ENCODE measurements around the gene COL18A1. TPM values are rescaled to one million over a fixed set of nuclear protein-coding genes. Genes with fewer than 3 reads are reported as not detected.
A peak's percentile ranks its signal among the peaks of the same experiment; 100 is the strongest.

Gene COL18A1
- total and polyA plus RNA-seq, 4 donors: 44.9 to 308 (median 232) TPM

DNA sequence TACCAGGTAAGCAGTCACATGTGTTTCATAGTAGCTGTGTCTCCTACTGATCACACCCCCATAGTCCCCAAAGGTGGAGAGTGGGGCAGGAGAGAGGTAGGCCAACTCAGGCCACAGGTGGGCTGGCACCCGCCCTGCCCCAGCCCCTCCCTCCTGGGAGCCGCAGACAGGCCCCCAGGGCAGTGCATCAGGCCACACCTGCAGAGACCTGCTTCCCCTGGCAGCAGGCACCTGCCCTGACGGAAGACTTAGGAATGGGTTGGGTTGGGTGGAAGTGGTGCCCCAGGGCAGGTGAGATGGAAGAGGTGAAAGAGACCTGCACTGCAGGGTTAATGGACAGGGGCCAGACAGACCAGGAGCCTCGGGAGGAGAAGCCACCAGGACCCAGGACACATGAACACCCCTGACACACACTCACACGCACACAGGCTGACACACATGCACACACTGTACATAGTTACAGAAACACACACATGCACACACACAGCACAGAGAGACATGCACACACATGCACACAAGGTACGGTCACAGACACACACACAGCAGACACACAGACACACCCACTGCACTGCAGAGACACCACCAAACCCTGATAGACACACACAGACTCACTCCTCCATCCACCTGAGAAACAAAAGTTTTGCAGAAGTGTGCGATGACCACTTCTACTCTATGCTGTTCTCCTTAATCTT is 1.7 kb upstream of the COL18A1 start (continued):
- TF ChIP-seq HNF4A (conservative IDR thresholded peaks at IDR 0.05) (no peak), HNF4G (IDR thresholded peaks at IDR 0.05) (no peak), RAD21 (IDR thresholded peaks at IDR 0.05) (no peak), YY1 (IDR thresholded peaks at IDR 0.05) (no peak), GABPA (IDR thresholded peaks at IDR 0.05 in 1 of 2, conservative IDR thresholded peaks at IDR 0.05 in 1 of 2) (no peak), TAF1 (conservative IDR thresholded peaks at IDR 0.05) (no peak)
- TF ChIP-seq, protein P1, sequence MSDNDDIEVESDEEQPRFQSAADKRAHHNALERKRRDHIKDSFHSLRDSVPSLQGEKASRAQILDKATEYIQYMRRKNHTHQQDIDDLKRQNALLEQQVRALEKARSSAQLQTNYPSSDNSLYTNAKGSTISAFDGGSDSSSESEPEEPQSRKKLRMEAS (IDR thresholded peaks at IDR 0.05): no peak

DNA sequence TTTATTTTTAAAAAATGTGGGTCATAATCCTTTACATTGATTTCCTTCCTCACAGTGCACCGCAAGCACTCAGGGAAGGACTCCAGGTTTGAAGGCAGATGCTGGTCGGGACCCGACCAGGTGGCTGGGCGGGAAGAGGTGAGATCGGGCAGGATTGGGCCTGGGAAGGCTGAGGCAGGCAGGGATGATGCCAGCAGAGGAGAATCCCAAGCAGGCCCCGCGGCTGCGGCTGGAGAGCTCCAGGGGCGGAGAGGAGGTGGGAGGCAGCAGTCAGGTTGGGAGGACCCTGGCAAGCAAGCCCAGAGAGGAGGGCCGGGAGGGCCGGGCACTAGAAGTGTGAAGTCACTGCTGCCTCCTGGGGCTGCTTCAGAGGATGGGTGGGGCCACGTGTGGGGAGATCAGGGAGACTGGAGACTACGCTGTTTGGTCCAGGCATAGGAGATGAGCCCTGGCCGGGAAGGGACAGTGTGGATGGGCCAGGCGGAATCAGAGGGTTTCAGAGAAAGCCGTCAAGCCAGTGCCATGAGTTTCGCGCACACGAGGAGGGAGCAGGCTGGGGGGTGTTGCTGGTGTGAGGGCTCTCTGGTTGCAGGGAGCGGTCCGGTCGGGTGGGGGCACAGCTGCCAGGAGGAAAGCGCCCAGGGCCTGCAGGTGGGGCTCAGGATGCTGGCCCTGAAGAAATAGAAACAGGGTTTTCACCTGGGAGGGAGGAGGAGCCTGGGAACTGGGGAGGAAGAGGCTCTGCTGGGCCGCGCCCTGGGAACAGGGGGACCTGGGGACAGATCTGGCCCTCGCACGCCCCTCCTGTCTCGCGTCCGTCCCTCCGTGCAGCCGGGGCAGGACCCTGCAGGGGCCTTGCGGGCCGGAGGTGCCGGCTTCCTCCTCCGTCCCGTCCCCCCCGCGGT is 888 bp upstream of the COL18A1 start:
- H3K9ac ChIP-seq (ENCODE audit: low read depth in 1 of 2, low read length in 2 of 2): no peak overlapping the region
- TF ChIP-seq FOXA2 (IDR thresholded peaks at IDR 0.05) (no peak), RAD21 (IDR thresholded peaks at IDR 0.05) (no peak), RXRA (IDR thresholded peaks at IDR 0.05) (no peak), FOXA1 (IDR thresholded peaks at IDR 0.05) (no peak), HNF4G (IDR thresholded peaks at IDR 0.05) (no peak), NR2F2 (IDR thresholded peaks at IDR 0.05) (no peak), SP1 (IDR thresholded peaks at IDR 0.05) (no peak), EGR1 (IDR thresholded peaks at IDR 0.05; ENCODE audit: low read depth in 2 of 2) (no peak), TAF1 (conservative IDR thresholded peaks at IDR 0.05) (no peak)
- TF ChIP-seq, protein P2, sequence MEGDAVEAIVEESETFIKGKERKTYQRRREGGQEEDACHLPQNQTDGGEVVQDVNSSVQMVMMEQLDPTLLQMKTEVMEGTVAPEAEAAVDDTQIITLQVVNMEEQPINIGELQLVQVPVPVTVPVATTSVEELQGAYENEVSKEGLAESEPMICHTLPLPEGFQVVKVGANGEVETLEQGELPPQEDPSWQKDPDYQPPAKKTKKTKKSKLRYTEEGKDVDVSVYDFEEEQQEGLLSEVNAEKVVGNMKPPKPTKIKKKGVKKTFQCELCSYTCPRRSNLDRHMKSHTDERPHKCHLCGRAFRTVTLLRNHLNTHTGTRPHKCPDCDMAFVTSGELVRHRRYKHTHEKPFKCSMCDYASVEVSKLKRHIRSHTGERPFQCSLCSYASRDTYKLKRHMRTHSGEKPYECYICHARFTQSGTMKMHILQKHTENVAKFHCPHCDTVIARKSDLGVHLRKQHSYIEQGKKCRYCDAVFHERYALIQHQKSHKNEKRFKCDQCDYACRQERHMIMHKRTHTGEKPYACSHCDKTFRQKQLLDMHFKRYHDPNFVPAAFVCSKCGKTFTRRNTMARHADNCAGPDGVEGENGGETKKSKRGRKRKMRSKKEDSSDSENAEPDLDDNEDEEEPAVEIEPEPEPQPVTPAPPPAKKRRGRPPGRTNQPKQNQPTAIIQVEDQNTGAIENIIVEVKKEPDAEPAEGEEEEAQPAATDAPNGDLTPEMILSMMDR (IDR thresholded peaks at IDR 0.05; ENCODE audit: low read depth, low read length, missing input control): no peak
- TF ChIP-seq, protein P3, sequence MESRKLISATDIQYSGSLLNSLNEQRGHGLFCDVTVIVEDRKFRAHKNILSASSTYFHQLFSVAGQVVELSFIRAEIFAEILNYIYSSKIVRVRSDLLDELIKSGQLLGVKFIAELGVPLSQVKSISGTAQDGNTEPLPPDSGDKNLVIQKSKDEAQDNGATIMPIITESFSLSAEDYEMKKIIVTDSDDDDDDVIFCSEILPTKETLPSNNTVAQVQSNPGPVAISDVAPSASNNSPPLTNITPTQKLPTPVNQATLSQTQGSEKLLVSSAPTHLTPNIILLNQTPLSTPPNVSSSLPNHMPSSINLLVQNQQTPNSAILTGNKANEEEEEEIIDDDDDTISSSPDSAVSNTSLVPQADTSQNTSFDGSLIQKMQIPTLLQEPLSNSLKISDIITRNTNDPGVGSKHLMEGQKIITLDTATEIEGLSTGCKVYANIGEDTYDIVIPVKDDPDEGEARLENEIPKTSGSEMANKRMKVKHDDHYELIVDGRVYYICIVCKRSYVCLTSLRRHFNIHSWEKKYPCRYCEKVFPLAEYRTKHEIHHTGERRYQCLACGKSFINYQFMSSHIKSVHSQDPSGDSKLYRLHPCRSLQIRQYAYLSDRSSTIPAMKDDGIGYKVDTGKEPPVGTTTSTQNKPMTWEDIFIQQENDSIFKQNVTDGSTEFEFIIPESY (IDR thresholded peaks at IDR 0.05): no peak
- TF ChIP-seq, protein P1 (IDR thresholded peaks at IDR 0.05): no peak
- TF ChIP-seq, protein P4, sequence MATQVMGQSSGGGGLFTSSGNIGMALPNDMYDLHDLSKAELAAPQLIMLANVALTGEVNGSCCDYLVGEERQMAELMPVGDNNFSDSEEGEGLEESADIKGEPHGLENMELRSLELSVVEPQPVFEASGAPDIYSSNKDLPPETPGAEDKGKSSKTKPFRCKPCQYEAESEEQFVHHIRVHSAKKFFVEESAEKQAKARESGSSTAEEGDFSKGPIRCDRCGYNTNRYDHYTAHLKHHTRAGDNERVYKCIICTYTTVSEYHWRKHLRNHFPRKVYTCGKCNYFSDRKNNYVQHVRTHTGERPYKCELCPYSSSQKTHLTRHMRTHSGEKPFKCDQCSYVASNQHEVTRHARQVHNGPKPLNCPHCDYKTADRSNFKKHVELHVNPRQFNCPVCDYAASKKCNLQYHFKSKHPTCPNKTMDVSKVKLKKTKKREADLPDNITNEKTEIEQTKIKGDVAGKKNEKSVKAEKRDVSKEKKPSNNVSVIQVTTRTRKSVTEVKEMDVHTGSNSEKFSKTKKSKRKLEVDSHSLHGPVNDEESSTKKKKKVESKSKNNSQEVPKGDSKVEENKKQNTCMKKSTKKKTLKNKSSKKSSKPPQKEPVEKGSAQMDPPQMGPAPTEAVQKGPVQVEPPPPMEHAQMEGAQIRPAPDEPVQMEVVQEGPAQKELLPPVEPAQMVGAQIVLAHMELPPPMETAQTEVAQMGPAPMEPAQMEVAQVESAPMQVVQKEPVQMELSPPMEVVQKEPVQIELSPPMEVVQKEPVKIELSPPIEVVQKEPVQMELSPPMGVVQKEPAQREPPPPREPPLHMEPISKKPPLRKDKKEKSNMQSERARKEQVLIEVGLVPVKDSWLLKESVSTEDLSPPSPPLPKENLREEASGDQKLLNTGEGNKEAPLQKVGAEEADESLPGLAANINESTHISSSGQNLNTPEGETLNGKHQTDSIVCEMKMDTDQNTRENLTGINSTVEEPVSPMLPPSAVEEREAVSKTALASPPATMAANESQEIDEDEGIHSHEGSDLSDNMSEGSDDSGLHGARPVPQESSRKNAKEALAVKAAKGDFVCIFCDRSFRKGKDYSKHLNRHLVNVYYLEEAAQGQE (IDR thresholded peaks at IDR 0.05): no peak
- TF ChIP-seq, protein P5, sequence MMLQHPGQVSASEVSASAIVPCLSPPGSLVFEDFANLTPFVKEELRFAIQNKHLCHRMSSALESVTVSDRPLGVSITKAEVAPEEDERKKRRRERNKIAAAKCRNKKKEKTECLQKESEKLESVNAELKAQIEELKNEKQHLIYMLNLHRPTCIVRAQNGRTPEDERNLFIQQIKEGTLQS (IDR thresholded peaks at IDR 0.05): no peak
- no peak overlapping the region for H3K27ac ChIP-seq (ENCODE audit: low read depth in 1 of 2, low read length in 2 of 2)
- peak overlapping the region in 1 of 3 donors; percentile 68 for H3K4me3 ChIP-seq (ENCODE audit: low read depth in 1 of 3, low read length in 3 of 3)
- H3K27me3 ChIP-seq (ENCODE audit: control insufficient read depth in 4 of 4, insufficient read depth in 4 of 4, low read length in 3 of 4): no peaks in the 10 kb centered on the region
- H3K9me3 ChIP-seq (ENCODE audit: control insufficient read depth in 4 of 4, low read length in 3 of 4): no peaks in the 10 kb centered on the region
- DNase-seq (ENCODE audit: low spot score): peak; percentile 71
- no peaks in the 10 kb centered on the region for H3K36me3 ChIP-seq (ENCODE audit: control insufficient read depth in 4 of 4, insufficient read depth in 3 of 4, low read depth in 1 of 4, low read length in 3 of 4)
- 51% methylated on average over 39 of the region's 39 CpGs for WGBS
- H3K4me1 ChIP-seq (ENCODE audit: control insufficient read depth in 4 of 4, insufficient read depth in 4 of 4, low read length in 3 of 4): peaks cover 5 to 13% (median 7%) of the 10 kb centered on the region in 4 donors

Measured in liver (tissue), 9 donors.